ENCODE measurements around the gene SMPDL3B.

DNA sequence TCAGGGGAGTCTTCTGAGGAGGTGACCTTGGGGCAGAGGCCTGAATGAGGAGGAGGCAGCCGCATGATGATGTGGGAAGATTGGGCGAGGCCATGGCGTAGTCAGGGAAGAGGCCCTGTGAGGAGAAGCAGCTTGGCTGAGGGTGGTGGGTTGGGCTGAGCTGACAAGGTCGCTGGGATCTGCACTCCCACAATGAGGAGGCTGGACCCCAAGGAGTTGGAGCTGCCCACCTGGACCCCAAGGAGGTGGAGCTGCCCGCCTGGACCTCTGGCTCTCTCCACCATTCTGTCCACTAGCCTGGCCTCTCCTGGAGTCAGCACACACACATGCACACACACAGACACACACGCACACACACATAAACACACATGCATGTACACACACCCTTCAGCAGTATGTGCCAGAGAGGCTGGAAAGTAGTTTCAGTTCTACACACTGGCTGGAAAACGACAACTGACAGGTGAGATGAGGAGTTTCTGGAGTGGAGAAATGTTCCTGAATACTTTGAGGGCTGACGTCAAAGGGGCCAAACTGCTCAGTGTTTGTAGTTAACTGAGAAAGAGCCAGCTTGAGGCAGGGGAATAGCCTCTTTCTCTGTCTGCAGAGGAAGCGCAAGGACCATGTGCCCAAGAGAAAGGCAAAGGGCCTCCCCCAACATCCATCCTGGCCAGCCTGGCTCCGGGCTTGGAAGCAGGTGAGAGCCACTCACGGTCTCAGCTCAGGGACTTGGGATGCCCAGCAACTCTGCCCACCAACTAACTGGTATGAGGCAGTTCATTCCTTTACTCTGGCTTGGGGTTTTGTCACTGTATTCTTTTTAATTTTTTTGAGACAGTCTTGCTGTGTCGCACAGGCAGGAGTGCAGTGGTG is 7.1 kb downstream of the SMPDL3B start:
- no peak for TF ChIP-seq POLR2AphosphoS5 (IDR thresholded peaks at IDR 0.05)
- TF ChIP-seq, protein P1, sequence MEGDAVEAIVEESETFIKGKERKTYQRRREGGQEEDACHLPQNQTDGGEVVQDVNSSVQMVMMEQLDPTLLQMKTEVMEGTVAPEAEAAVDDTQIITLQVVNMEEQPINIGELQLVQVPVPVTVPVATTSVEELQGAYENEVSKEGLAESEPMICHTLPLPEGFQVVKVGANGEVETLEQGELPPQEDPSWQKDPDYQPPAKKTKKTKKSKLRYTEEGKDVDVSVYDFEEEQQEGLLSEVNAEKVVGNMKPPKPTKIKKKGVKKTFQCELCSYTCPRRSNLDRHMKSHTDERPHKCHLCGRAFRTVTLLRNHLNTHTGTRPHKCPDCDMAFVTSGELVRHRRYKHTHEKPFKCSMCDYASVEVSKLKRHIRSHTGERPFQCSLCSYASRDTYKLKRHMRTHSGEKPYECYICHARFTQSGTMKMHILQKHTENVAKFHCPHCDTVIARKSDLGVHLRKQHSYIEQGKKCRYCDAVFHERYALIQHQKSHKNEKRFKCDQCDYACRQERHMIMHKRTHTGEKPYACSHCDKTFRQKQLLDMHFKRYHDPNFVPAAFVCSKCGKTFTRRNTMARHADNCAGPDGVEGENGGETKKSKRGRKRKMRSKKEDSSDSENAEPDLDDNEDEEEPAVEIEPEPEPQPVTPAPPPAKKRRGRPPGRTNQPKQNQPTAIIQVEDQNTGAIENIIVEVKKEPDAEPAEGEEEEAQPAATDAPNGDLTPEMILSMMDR (IDR thresholded peaks at IDR 0.05), result no peak

Data from sigmoid colon (tissue), 4 donors.